T47D (cell line): ENCODE results near the gene CTLA4.

Experiments
- DNase-seq, 2 experiments: peaks; one replicate each; pipeline versions ENCODE4 v3.0.0 to v3.0.0-alpha.2; 2011 to 2012; ENCODE audit warnings: low read depth in 1 of 2, low spot score in 1 of 2
- JUND ChIP-seq: IDR thresholded peaks from 2 replicates; pipeline ENCODE4 v1.6.1; 2012; ENCODE audit warnings: low read depth
- in situ Hi-C: cut with HindIII; loops from 2 replicates; pipeline ENCODE4 v1.10.0; 2016; ENCODE audit warnings: low sequenced_read_pairs, low pct_unique_long_range_greater_than_20kb

Gene CTLA4

GRCh38 chr2:203867561-203868200 lies at the start of gene CTLA4:
CTLA4 (plus strand) TSS chr2:203867771; CDS start chr2:203867943, 172 bp downstream.
- DNase-seq, result no peak
- TF ChIP-seq JUND, result no peak
- in situ Hi-C loops, result no loop called here

- no peak for DNase-seq
- no peak for TF ChIP-seq JUND
- in situ Hi-C loops, result no loop called here
Measured at GRCh38 chr2:203818656-203819055, 48.9 kb upstream of the CTLA4 start.

GRCh38 chr2:203819434-203820133 lies 48.0 kb upstream of the CTLA4 start:
- no peak for DNase-seq
- in situ Hi-C loops, result no loop called here
- TF ChIP-seq JUND, result no peak

- in situ Hi-C loops, result no loop called here
Measured at GRCh38 chr2:203820969-203821368, 46.6 kb upstream of the CTLA4 start.

GRCh38 chr2:203822240-203822639 lies 45.3 kb upstream of the CTLA4 start:
- TF ChIP-seq JUND, result no peak
- no peak for DNase-seq
- in situ Hi-C loops, result no loop called here

More at GRCh38 chr2:203820969-203821368, 46.6 kb upstream of the CTLA4 start:
- no peak for TF ChIP-seq JUND
- no peak for DNase-seq

- in situ Hi-C loops, result no loop called here
- DNase-seq, result no peak
- no peak for TF ChIP-seq JUND
Measured at GRCh38 chr2:203823173-203823572, 44.4 kb upstream of the CTLA4 start.

- in situ Hi-C loops, result no loop called here
- no peak for DNase-seq
Measured at GRCh38 chr2:203824057-203824456, 43.5 kb upstream of the CTLA4 start.

GRCh38 chr2:203824603-203825002 lies 43.0 kb upstream of the CTLA4 start:
- in situ Hi-C loops, result no loop called here
- no peak for TF ChIP-seq JUND
- no peak for DNase-seq

More at GRCh38 chr2:203824057-203824456, 43.5 kb upstream of the CTLA4 start:
- no peak for TF ChIP-seq JUND

GRCh38 chr2:203826704-203827103 lies 40.9 kb upstream of the CTLA4 start:
- in situ Hi-C loops, result no loop called here
- no peak for TF ChIP-seq JUND

GRCh38 chr2:203830304-203831055 lies 37.1 kb upstream of the CTLA4 start:
- no peak for TF ChIP-seq JUND
- in situ Hi-C loops, result no loop called here
- DNase-seq, result no peak

More at GRCh38 chr2:203826704-203827103, 40.9 kb upstream of the CTLA4 start:
- DNase-seq, result no peak

GRCh38 chr2:203835420-203835819 lies 32.2 kb upstream of the CTLA4 start:
- no peak for DNase-seq
- in situ Hi-C loops, result no loop called here
- no peak for TF ChIP-seq JUND

- TF ChIP-seq JUND, result no peak
- in situ Hi-C loops, result no loop called here
- no peak for DNase-seq
Measured at GRCh38 chr2:203835892-203836800, 31.4 kb upstream of the CTLA4 start.
